ENCODE measurements around the gene KIAA1614.

Gene KIAA1614

DNA sequence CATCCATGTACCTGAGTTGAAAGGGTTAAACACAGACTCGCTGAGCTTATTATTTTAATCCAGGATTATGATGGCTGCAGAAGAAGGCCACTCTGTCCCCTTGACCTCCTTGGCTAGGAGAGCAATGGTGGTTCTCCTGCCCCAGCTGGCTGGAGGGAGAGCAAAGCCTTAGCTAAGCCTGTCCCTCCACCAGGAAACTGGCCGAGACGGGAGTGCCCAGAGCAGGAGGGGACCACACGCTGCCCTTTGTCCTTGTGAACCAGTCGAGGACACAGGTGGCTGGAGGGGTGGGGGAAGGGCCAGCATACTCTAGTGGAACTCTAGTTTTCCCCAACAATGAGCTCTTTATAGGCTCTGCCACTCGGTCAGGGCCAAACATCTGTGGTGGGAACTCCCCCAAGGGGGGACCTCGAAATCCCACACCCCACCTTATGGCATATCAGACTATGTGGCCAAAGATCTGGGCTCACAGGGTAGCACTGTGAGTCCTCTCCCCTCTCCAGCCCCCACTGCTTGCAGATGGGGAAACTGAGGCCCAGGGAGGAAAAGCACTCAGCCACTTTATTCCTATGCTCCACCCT is 12.9 kb downstream of the KIAA1614 start:
- DNase-seq (ENCODE audit: low read depth in 2 of 2) = no peak

DNA sequence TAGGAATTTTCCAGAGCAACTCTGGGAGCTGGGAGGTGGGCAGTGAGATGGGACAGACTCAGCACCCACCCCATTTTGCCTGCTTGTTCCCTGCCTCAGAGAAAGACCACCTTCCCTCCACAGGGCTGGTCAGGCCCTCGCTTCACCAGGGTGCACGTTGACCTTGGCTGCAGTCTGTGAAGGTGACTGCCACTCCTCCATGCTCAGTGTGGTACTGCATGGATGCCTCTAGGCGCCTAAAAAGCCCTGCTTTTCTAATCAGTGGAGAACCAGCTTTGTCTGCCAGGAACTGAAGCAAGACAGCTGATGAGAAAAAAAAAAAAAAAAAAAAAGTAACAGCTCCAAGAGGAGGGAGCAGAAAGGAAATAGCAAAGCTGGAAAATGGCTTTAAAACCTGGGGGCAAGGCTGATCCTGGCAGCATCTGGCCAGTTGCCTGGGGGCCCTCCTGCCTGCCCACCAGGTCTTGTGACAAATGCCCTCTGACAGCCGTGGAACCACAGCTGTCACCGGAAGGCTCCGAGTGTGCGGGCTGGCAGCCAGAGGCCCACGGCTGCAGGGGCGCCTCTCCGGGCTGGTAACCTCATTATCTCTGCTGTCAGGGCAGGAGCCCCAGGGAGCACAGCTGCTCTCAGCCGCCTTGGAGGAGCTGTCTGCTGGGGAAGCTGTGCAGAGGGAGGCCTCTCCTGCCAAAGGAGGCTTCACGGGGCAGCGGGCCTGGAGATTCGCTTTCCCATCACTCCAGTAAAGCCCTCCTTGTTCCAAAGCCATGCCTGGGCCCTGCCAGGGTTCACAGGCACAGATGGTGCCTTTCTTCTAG is 13.7 kb downstream of the KIAA1614 start:
- DNase-seq (ENCODE audit: low read depth in 2 of 2) = no peak

- DNase-seq (ENCODE audit: low read depth in 2 of 2) = no peak
These were observed 14.7 kb downstream of the KIAA1614 start for GRCh38 chr1:180927348-180927747.

DNA sequence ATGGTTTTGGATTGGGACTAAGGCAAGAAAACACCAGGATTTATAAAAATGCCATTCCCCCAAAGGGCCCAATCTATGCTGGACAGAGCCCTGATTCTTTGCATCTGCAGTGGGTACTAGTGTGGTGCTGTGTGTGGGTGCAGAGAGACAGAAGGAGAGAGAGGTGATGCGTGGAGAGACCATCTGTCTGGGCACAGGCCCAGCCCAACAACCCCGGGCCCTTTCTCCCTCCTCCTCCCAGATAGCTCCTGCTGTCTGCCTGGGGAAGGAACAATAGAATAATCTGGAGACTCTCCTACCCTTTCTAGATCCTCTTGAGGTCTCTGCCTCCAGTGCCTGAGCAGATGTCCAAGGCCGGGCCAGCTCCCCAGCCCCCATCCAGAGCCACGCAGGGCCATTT is 15.1 kb downstream of the KIAA1614 start:
- DNase-seq (ENCODE audit: low read depth in 2 of 2) = no peak

GRCh38 chr1:180928331-180929230 is 15.9 kb downstream of the KIAA1614 start:
- no peak for DNase-seq (ENCODE audit: low read depth in 2 of 2)

- DNase-seq (ENCODE audit: low read depth in 2 of 2) = no peak
These were observed 16.7 kb downstream of the KIAA1614 start for GRCh38 chr1:180929389-180929788.

GRCh38 chr1:180930687-180931086 is 18.0 kb downstream of the KIAA1614 start:
- no peak for DNase-seq (ENCODE audit: low read depth in 2 of 2)

DNA sequence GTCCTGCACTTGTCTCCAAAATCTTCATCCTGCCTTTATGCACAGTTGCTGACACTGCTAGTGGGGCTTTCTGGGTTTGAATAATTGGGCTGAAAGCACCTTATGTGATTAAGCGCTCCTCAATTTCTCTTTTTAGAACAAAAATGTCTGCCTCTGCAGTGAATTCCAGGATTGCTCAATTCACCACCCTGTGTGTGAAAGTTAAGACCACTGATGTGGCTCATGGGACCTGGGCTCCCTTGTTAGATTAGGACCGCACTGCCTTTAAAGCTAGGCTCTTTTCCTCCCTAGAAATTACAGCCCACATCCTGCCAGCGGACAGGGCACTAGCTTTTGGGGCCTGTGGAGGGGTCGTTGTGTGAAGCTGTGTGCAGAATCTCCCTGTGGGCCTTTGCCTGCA is 18.8 kb downstream of the KIAA1614 start:
- no peak for DNase-seq (ENCODE audit: low read depth in 2 of 2)

DNA sequence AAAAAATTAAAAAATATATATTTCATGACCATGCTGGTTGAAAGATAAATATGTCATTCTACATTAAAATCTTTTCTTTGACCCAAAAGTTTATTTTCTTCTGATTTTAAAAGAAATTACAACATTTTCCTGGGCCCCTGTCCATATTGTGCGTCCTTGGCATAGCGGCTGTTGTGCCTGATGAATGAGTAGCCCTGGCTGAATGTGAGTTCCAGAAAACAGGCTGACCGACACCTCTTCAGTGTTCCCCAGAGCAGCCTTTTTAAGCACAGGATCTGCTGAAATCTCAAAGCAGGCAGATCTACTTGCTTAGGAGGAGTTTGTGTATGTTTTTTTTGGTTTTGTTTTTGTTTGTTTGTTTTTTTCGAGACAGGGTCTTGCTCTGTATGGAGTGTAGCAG is 19.7 kb downstream of the KIAA1614 start:
- DNase-seq (ENCODE audit: low read depth in 2 of 2) = no peak

GRCh38 chr1:180933141-180933540 is 20.4 kb downstream of the KIAA1614 start:
- DNase-seq (ENCODE audit: low read depth in 2 of 2) = no peak

DNA sequence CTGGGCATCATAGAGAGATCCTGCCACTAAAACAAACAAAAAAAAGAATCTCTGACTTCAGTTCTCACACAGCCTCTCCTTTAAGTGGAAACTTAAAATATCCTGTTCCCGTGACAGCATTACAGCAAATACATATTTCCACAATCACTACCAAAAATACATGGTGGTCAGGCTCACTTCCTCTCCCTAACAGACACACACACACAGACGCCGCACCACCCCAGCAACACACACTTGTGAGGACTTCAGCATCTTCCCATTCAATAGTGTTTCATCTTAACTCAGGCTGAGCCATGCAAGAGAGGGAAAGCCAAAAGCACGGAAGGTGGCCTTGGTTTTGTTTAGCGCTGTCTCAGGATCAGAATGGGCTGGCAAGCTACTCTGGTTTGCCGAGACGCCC is 21.9 kb downstream of the KIAA1614 start:
- DNase-seq (ENCODE audit: low read depth in 2 of 2) = no peak

GRCh38 chr1:180935326-180936109 is 22.8 kb downstream of the KIAA1614 start:
- no peak for DNase-seq (ENCODE audit: low read depth in 2 of 2)

DNA sequence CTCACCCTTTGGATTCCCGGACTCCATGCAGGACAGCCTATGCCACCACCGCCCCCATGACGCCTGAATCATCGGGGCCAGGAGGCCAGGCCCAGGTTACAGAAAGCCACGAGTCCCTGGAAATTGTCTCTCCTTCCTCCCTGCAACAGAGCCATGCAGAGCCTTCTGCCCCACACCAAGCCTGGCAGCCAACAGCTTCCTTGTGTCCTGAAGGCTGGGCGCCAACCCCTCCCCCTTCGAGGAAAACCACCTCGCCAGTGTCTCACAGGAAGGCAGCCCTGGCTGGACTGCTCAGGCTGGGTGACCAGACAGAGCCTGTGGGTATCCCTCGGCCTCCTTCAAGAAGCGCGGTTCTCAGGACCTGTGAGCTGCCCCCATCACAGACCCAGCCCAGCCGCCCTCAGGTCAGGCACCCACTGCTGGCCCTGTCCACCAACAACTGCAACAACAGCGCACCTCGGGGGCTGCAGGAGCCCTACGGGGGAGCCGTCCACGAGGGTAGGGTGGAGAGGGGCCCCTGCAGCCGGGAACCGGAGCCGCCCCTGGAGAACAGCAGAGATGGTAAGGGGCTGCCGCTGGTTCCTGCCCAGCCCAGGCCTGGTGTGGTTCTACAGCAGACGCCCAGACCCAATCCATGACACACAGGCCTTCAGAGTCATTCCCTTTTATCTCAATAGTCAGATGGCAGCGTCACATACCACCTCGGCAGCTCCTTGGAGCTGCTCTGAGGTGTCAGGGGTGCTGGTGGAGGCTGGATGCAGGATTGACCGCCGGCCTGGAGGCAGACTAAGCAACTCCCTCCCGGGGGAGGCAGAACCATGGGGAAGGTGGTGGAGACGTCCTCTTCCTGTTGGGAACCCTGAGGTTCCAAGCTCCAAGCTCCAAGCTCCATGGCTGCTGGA is 23.7 kb downstream of the KIAA1614 start:
- no peak for DNase-seq (ENCODE audit: low read depth in 2 of 2)

- DNase-seq (ENCODE audit: low read depth in 2 of 2) = no peak
These were observed 24.3 kb downstream of the KIAA1614 start for GRCh38 chr1:180937012-180937372.

DNA sequence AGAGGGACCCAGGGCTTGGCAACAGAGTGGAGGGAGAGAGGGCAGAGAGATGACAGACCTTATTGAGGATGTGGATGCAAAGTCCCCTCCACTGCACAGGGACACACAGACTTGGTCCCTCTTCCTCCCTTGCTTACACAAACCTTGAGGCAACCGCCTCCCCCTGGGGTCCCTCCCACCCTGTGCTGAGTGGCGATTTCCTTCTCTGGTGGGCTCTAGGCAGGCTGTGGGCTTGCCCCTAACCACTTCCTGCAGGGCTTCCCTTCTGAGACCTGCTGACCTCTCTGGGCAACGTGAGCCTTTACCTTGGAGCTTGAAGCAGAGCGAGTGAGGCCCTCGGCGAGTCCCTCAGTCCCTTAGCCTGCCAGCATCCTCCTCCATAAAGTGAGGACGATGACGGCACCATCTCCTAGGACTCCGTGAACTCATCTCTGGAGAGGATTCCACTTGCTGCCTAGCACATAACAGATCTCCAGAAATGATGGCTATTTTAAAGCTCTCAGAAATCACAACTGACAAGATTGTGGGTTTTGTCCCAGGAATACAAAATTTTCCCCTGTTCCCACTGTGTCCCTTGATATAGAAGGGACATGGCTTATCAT is 25.0 kb downstream of the KIAA1614 start:
- no peak for DNase-seq (ENCODE audit: low read depth in 2 of 2)

DNA sequence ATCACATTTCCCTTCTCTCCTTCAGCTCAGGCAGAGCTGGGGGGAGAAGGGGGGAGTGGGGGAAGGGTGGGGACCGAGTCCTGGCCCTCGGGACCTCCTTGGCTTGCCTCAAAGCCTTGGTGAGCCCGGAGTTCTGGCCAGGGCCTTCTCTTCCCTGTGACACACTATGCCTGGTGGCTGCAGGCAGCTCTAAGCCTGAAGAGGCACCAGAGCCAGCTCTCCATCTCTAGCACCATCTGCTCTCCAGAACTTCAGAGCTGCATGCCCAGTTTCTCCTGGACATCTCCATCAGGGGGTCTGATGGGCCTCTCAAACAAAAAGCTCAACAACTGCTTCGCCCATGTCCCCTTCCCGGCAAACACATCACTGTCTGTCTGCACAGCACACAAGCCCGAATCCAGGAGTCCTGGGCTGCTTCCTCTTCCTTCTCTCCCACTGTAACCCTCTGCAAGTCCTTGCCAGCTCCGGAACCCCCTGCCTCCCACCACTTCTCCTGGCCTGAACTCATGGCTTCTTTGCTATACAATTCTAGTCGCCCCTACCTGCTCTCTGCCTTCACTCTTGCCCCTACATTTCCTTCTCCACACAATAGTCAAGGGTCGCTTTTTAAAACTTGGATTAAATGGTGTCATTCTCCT is 26.5 kb downstream of the KIAA1614 start:
- no peak for DNase-seq (ENCODE audit: low read depth in 2 of 2)

DNA sequence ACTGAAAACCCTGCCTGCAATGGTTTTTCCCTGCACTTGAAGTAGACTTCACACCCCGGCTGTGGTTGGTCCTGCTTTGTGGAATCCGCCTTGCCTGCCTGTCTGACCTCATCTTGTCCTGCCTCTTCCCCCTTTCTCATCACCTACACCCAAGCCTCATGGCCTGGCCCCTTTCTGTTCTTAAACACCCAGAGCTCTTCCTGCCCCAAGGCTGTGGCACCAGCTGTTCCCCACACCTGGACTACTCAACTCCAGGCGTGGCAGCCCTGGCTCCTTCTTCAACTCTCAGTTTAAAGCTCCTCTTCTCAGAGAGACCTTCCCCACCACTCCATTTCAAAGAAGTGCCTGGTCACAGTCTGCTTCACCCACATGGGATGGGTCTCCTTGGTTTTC is 27.0 kb downstream of the KIAA1614 start:
- no peak for DNase-seq (ENCODE audit: low read depth in 2 of 2)

GRCh38 chr1:180940445-180940844 is 27.7 kb downstream of the KIAA1614 start:
- no peak for DNase-seq (ENCODE audit: low read depth in 2 of 2)

- no peak for DNase-seq (ENCODE audit: low read depth in 2 of 2)
These were observed 29.0 kb downstream of the KIAA1614 start for GRCh38 chr1:180941518-180942275.
